OCI-LY1 (cell line): Measurements from ENCODE around the gene TSEN2.

ENCODE experiments used
- CTCF ChIP-seq: fragments of 200-600 bp; sonication (generic), shearing (Covaris generic); IDR thresholded peaks from 2 replicates; pipeline ENCODE4 v1.5.1; 2017; ENCODE audit warnings: mild to moderate bottlenecking, antibody characterized with exemption, low read length, moderate library complexity, mixed read lengths
- EZH2 ChIP-seq: fragments of 200-600 bp; sonication (generic), shearing (Covaris generic); IDR thresholded peaks from 2 replicates; pipeline ENCODE4 v1.8.0; 2017; ENCODE audit warnings: borderline replicate concordance, mixed run types, mild to moderate bottlenecking, antibody characterized with exemption, low read length, moderate library complexity, mixed read lengths

GRCh38 chr3:12574131-12574530 is 89.9 kb downstream of the TSEN2 start:
- TF ChIP-seq EZH2 (no peak), CTCF (no peak)
